GM21786 (cell line): Measurements from ENCODE around the gene NAP1L4.

Source experiments
- ATAC-seq: cut with Tn5 transposase; IDR thresholded peaks from one replicate; pipeline ENCODE4 v1.9.1; 2021; ENCODE audit not compliant: unreplicated experiment

The NAP1L4 gene

DNA sequence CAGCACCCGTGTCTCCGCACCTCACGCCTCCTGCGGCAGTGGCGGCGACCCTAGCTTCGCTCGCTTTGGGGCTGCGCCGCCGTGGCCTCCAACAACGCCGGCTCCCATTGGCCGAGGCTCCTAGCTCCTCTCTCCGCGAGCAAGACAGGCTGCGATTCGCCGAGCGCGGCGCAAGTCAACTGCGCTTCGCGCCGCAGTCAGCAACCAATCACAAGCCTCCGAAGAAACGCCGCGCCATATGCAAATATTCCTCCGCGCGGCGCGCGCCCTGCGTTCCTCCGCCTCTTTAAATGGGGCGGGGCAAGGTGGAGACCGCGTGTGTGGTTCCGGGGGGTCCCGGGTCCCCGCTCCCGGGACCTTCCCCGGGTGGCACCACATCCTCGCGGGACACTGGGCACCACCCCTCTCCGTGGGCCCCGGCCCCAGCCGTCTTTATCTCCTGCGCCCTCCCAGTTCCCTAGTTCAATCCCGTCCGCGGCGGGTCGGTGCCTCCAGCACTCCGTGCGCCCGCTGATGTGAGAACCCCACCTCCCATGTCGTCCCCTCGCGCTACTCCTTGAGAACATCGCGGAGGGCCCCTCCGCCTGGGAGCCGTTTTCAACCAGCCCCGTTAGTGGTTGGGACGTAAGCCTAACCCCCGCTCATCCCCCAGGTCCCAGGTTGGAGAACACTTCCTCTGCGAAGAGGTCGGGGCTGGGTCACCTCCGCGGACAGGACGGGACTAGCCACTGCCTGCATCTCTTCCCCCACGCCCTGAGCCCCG is at the start of gene NAP1L4:
Gene NAP1L4, minus strand, starts transcription at position 96 of the 763 bp plus-strand sequence. CDS start 13,109 bp downstream, outside the sequence.
- peak; percentile 86 for ATAC-seq

DNA sequence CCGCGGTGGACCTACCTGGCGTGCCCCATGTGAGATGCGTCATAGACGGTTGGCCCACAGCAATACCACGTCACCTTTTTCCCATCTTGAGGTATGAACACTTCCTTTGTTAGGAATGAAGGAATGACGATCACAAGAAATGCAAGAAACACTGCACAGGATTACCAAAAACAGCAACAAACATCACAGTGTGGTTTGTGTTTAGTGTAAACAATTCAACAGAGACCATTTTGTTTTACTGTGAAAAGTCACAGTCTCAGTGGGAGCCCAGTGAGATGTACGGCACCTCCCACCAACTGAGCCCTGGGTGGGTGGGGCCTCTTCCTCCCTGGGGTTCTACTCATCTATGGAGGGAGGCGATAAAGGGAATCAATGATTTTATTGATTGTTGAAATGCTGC is 48.8 kb upstream of the NAP1L4 start:
- no peak for ATAC-seq

DNA sequence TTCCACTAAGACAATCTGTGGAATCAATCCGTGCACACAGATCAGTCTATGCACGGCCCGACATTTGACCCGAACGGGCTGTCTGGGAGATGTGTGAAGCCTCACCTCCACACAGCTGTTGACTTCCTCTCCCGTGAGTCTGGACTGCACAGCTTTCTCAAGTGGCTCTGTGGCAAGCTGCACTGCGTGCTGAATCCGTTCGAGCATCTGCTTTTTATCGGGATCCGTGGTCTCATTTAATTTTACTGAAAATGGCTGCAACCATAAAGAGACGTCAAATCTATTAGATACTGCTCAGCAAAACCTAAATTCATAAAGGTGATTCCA is 45.8 kb upstream of the NAP1L4 start:
- no peak for ATAC-seq

DNA sequence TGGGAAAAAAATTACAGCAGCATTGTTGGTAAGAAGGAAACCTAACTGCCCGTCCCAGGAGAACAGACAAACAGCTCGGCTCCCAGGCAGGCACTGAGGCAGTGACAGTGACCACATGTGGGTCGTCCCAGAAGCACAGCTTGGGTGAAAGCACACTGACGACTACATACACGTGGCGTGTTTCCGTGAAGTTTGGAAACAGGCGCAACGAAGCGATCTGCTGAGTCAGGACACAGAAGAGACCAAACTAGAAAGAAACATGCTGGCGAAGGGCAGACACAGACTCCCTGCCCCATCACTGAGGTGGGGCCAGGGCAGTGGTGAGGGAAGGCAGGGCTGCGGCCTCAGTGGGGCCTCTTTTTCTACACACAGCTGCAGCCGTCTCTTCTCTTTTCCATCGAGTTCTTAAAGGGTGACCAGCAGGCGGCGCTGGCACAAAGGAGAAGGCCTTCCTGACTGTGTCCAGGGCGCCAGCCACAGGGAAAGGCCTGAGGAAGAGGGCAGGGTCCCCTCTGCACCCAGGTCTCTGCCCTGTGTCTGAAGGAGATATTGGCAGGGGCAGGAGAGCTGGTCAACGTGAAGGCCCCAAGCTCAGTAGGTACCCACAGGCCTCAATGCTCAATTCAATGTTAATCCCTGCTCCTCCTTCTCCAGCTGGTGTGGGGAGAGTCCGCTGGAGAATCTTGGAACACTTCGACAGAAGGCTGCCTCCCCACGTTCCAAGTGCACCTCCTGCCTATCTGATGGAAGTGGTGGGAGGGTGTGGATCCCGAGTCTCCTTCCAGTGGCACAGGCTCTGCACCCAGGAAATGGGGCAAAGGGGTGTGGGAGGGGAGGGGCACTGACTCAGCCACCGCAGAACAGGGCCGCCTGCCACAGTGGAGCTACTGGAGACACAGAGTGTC is 45.2 kb upstream of the NAP1L4 start:
- ATAC-seq: no peak

DNA sequence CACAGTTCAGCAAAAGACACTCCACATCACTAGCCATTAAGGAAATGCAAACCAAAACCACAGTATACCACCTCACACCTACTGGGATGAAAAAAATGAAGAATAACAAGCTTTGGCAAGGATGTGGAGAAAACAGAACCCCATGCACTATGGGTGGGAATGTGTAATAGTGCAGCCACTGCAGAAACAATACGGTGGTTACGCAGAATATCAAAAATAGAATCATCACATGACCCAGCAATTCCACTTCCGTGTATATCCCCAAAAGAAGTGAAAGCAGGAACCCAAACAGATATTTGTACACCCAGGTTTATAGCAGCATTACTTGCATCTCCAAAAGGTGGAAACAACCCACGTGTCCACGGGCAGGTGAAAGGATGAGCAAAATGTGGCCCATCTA is 44.3 kb upstream of the NAP1L4 start:
- no peak for ATAC-seq

DNA sequence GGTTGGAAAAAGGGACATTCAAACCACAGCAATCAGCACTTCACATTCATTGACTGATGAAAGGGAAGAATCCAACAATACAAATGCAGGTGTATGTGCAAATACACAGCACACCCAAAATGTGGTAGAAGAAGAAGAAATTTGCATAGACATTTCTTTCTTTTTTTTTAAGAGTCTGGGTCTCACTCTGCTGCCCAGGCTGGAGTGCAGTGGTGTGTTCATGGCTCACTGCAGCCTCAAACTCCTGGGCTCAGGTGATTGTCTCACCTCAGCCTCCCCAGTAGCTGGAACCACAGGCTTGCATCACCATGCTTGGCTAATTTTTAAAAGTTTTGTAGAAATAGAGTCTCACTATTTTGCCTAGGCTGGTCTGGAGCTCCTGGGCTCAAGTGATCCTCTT is 43.2 kb upstream of the NAP1L4 start:
- no peak for ATAC-seq

DNA sequence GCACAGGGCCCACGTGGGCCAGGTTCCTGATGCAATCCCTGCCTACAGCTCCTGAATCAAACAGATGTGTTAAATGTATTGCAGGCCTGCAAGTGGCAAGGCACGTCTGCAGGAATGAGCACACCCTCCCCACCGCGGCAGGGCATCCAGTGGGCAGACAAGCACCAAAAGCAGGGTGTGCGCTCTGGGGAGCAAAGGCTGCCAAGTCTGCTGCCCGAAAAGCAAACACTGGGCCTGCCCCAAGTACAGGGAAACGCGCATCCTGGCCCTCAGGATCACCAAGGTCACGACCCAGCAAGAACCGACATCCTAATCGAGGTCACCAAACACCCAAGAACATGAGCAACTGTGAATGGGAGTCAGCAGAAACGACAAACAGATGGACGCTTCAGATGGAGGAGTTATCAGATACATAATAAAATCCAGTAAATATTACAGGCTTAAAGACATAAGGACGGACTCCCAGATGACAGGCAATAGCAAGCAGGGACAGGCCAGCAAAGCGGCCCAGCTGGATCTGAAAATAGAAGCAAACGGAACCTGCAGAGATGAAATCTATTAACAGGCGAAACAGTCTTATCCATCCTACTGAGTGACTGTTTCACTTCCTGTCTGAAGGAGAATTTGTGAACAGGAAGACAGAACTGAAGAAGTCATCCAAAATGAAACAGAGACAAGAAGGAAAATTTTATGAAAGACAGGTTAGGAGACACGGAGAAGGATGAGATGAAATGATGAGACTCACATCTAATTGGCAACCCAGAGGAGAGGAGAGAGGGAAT is 38.4 kb upstream of the NAP1L4 start:
- ATAC-seq: no peak

GRCh38 chr11:3028813-3029212 is 36.7 kb upstream of the NAP1L4 start:
- ATAC-seq: no peak

- ATAC-seq: no peak
These were observed 34.7 kb upstream of the NAP1L4 start for GRCh38 chr11:3026803-3027202.

DNA sequence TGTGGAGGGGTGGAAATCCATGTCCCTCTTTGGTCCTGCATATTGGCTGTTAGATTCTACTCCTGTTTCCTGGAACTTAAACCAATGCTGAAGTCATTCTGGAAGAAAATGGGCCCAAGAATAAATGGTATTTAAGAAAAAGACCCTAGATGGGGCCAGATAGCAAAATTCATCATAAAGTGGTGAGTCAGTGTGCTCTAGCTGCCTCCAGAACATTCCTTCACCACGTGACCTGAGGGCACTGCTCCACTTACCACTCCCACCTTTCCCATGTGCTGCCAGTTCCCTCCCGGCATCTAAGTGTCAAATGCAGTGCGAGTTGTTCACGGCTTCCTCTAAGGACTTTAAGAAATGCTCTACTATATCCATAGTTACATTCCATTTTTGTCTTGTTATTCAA is 30.9 kb upstream of the NAP1L4 start:
- ATAC-seq: no peak

DNA sequence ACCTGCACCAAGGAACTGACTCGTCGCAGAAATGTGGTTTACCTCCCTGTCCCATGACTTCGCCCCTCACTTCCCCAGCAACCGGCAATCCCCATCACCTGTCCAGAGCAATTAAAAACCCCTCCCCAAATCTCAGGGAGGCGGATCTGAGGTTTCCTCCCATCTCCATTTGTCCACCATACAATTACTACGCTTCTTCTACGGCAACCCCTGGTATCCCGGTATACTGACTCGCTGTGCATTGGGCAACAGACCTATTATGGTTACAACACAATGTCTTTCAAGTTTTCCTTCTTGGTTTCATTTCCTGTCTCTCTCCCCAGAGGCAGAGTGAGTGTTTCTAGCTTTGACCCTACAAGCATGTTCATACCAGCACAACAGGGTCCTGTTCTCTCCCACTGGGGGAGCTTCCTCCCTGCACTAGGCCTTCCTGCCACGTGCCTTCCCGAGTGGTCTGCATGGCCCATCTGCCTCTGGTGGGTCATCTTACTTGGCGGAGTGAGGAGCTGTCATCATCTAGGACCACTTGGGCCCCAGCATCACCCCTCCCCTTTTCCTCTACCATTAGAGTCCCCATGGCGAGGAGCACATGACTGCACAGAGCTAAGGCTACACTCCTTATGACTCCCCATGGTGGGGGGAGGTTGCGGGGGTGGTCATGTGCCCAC is 30.3 kb upstream of the NAP1L4 start:
- ATAC-seq: peak; percentile 84

GRCh38 chr11:3021125-3021524 is 29.0 kb upstream of the NAP1L4 start:
- ATAC-seq: no peak

GRCh38 chr11:3020011-3020410 is 27.9 kb upstream of the NAP1L4 start:
- ATAC-seq: no peak

GRCh38 chr11:3018596-3018995 is 26.5 kb upstream of the NAP1L4 start:
- no peak for ATAC-seq

DNA sequence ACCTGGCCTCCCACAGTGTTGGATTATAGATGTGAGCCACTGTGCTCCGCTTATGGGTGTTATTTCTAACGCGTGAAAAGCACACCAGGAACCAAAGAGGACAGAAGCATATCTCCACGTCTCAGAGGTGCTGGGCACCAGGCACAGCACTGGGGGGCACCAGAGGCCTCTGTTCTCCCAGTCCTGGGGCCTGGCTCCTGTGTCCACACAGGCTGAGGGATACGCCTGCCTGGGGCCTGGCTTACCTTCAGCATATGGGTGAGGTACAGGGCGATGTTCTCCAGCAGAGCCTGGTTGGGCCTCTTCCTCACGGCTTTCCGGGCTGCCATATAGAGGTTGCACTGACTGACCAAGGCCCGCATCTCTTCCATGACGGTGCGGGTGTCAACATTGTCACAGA is 24.7 kb upstream of the NAP1L4 start:
- no peak for ATAC-seq

DNA sequence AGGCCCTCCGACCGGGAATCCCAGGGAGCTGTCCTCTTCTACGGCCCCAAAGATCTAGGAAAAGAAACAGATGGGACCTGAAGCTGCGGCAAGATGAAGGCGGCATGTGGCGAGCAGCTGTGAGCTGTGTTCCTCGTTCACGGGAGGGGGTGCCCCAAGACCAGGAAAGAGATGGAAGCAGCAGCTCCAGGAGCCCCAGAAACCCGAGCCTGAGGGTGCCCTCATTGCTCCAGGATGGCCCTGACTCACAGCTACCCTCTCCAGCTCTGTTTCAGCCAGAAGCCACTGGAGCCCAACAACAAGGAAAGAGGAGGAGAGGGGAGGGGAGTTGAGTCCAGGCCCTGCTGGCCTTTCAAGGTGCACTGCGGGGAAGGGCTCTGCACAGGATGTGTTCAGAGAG is 23.7 kb upstream of the NAP1L4 start:
- no peak for ATAC-seq

GRCh38 chr11:3014943-3015342 is 22.8 kb upstream of the NAP1L4 start:
- ATAC-seq: no peak

GRCh38 chr11:3014057-3014938 is 22.2 kb upstream of the NAP1L4 start:
- ATAC-seq: peak; percentile 42

GRCh38 chr11:3011891-3012885 is 20.1 kb upstream of the NAP1L4 start:
- no peak for ATAC-seq
